NB4 (cell line): ENCODE measurements around the gene SERPINI2.

ENCODE experiments used
- DNase-seq: peaks from one replicate; pipeline ENCODE4 v3.0.0; 2010; ENCODE audit warnings: low read depth
- H3K4me3 ChIP-seq: one replicate; pipeline ENCODE4 v1.5.1; 2011; ENCODE audit warnings: mild to moderate bottlenecking, low read depth, low read length, moderate library complexity
- MYC ChIP-seq: IDR thresholded peaks from 2 replicates; pipeline ENCODE4 v1.6.1; 2011; ENCODE audit warnings: low read depth, low read length
- POLR2A ChIP-seq: IDR thresholded peaks from 2 replicates; pipeline ENCODE4 v1.6.1; 2011; ENCODE audit warnings: mild to moderate bottlenecking; ENCODE audit not compliant: insufficient read length; ENCODE audit errors: extremely low read depth
- TF ChIP-seq, protein P1 (sequence below): IDR thresholded peaks from one replicate; pipeline ENCODE4 v1.5.1; 2012; ENCODE audit warnings: low read depth, low read length
- TF ChIP-seq, protein P2 (sequence below): IDR thresholded peaks from 2 replicates; pipeline ENCODE4 v1.6.1; 2011; ENCODE audit warnings: low read depth, low read length

Gene SERPINI2

DNA sequence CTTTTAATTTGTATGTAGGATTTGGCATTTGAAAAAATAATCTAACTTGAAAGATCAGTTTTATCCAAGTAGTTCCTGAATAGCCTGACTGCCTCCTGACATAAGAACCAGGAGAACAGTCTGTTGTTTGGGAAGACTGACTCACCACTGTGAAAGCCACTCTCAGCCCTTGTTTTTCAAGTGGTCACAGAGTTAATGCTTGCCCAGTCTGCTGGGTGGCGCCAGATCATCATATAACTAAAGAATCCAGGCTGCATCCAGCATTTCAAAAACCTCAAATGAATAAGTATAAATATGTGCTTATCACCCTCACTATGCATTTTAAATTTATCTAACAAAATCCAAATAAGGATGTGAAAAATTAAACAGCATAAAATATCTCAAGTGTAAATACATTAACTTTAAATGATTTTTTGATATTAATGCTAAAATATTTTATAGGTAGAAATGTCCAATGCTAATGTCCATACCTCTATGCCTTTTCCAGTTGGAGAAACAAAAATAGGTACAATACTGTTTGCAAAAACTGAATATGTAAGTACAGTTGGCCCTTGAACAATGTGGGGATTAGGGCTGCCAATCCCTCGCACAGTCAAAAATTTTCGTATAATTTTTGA, 66.9 kb downstream of the SERPINI2 start:
- TF ChIP-seq MYC (no peak), POLR2A (no peak)
- TF ChIP-seq, protein P1, sequence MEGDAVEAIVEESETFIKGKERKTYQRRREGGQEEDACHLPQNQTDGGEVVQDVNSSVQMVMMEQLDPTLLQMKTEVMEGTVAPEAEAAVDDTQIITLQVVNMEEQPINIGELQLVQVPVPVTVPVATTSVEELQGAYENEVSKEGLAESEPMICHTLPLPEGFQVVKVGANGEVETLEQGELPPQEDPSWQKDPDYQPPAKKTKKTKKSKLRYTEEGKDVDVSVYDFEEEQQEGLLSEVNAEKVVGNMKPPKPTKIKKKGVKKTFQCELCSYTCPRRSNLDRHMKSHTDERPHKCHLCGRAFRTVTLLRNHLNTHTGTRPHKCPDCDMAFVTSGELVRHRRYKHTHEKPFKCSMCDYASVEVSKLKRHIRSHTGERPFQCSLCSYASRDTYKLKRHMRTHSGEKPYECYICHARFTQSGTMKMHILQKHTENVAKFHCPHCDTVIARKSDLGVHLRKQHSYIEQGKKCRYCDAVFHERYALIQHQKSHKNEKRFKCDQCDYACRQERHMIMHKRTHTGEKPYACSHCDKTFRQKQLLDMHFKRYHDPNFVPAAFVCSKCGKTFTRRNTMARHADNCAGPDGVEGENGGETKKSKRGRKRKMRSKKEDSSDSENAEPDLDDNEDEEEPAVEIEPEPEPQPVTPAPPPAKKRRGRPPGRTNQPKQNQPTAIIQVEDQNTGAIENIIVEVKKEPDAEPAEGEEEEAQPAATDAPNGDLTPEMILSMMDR = peak; percentile 38
- TF ChIP-seq, protein P2, sequence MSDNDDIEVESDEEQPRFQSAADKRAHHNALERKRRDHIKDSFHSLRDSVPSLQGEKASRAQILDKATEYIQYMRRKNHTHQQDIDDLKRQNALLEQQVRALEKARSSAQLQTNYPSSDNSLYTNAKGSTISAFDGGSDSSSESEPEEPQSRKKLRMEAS = no peak
- no peak overlapping the region for H3K4me3 ChIP-seq
- DNase-seq = peak; percentile 57

DNA sequence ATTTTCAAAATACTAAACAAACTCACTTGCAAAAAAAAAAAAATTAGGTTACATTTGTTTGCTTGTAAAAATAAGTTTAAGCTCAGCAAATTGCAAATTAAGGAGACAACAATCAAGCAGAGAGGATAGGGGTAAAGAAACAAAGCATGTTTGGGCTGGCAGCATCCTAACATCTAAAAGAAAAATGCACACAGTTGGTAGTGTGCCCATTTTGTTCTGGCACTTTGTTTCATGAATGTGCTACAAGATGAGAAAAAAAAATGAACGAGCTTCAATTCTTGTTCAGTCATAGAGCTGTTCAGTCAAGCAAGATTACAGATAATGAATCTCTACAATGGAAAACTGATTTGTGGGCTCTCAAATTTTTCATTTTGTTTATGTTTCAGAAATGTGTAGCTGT, 76.0 kb downstream of the SERPINI2 start:
- H3K4me3 ChIP-seq = no peak overlapping the region
- no peak for DNase-seq
- TF ChIP-seq POLR2A (no peak), MYC (no peak)
- TF ChIP-seq, protein P2 = no peak
- TF ChIP-seq, protein P1 = no peak

DNA sequence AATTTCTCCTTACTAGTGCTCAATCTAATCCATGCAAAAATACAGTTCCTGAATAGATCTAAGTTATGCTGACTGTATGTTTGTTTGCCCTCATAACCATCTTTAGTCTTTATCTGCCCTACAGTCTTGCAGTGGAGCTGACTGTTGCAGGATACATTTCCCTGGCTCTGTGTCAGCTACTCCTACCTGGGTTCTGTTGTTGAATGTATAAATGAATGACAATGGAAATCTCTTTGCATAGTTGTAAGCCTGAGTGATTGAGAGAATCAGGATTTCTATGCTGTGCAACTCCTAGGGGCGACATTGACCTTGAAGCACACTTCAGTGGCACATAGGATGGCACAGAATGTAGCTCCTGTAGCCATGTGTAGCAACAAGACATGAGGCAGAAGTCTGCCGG, 77.8 kb downstream of the SERPINI2 start:
- TF ChIP-seq, protein P1 = no peak
- TF ChIP-seq POLR2A = no peak
- TF ChIP-seq, protein P2 = no peak
- no peak for TF ChIP-seq MYC
- H3K4me3 ChIP-seq = no peak overlapping the region
- no peak for DNase-seq

- peak; percentile 1 for DNase-seq
- H3K4me3 ChIP-seq = no peak overlapping the region
- TF ChIP-seq MYC = no peak
Observed at GRCh38 chr3:167394003-167394402, 79.8 kb downstream of the SERPINI2 start.
